Activated naive CD8-positive, alpha-beta T cell treated with anti-CD3 and anti-CD28 coated beads, Interleukin-2, amount 10 ng/mL, durations not matched to agents 7 days and 5 days (primary cell): ENCODE results near the gene KIAA0319L. TPM values are rescaled to one million over a fixed set of nuclear protein-coding genes. Genes with fewer than 3 reads are reported as not detected.

ENCODE experiments used
- ATAC-seq: fragments of 150-1000 bp; cut with Tn5 transposase; one replicate; pipeline ENCODE4 v1.10.0; 2021; ENCODE audit warnings: low read depth, moderate library complexity
- POLR2A ChIA-PET: fragments of 350-600 bp; sonication (Branson Sonifier 250); formaldehyde crosslinking; loops from one replicate; lab custom pipeline; 2021; ENCODE audit warnings: antibody characterized with exemption; lab: Charles Lee
- DNase-seq: peaks from one replicate; pipeline ENCODE4 v3.0.0; 2021
- H3K27ac Mint-ChIP-seq: one replicate; pipeline ENCODE4 v1.8.0; 2022; ENCODE audit warnings: mild to moderate bottlenecking, mixed read lengths
- H3K27me3 Mint-ChIP-seq: one replicate; pipeline ENCODE4 v1.8.0; 2022; ENCODE audit warnings: mild to moderate bottlenecking, moderate library complexity, mixed read lengths
- H3K36me3 Mint-ChIP-seq: one replicate; pipeline ENCODE4 v1.8.0; 2021; ENCODE audit warnings: mild to moderate bottlenecking, mixed read lengths
- H3K4me1 Mint-ChIP-seq: one replicate; pipeline ENCODE4 v1.8.0; 2021; ENCODE audit warnings: mixed read lengths
- H3K4me3 Mint-ChIP-seq: one replicate; pipeline ENCODE4 v1.8.0; 2022; ENCODE audit warnings: mild to moderate bottlenecking, moderate library complexity, mixed read lengths
- H3K9me3 Mint-ChIP-seq: one replicate; pipeline ENCODE4 v1.8.0; 2021; ENCODE audit warnings: mixed read lengths
- total RNA-seq, 2 experiments: library from RNA; stranded (reverse); gene quantifications; one replicate each; pipeline ENCODE4 v1.2.3, GENCODE V29; 2021

The KIAA0319L gene
- 10 to 100 TPM; 49.8 to 51.8 TPM for total RNA-seq

GRCh38 chr1:35557118-35557610, at the start of gene KIAA0319L:
KIAA0319L (minus strand) TSS chr1:35557403; CDS start chr1:35554491, 2,912 bp downstream.
- no peaks in the 10 kb centered on the region for H3K9me3 Mint-ChIP-seq
- peak; percentile 81 for ATAC-seq
- H3K4me1 Mint-ChIP-seq = peaks cover 33% of the 10 kb centered on the region
- H3K27ac Mint-ChIP-seq = peak within 1 kb of the TSS; percentile 96
- no peak for DNase-seq
- POLR2A ChIA-PET = interaction anchor here (0.5 to 2.3 kb wide), 14 partner anchors 8 to 698 kb away, joined by 3 to 21 read pairs (median 4); partner anchors contain the start of genes CLSPN and SMIM12
- peaks cover 14% of the 10 kb centered on the region for H3K36me3 Mint-ChIP-seq
- peak within 1 kb of the TSS; percentile 92 for H3K4me3 Mint-ChIP-seq
- H3K27me3 Mint-ChIP-seq = no peaks in the 10 kb centered on the region

- Mint-ChIP-seq H3K4me3 (no peak overlapping the region), H3K9me3 (no peaks in the 10 kb centered on the region), H3K27me3 (no peaks in the 10 kb centered on the region), H3K27ac (peak overlapping the region; percentile 5), H3K4me1 (peaks cover 8% of the 10 kb centered on the region), H3K36me3 (peaks cover 32% of the 10 kb centered on the region)
- no peak for DNase-seq
- POLR2A ChIA-PET = no interaction called here
- no peak for ATAC-seq
These were observed 48.6 kb upstream of the KIAA0319L start for GRCh38 chr1:35605867-35606182.

- POLR2A ChIA-PET = interaction anchor here (1.1 kb wide), 1 partner anchor 28 kb away, joined by 4 read pairs; no protein-coding TSS in a partner anchor
- ATAC-seq (no peak), DNase-seq (no peak)
- no peaks in the 10 kb centered on the region for H3K27me3 Mint-ChIP-seq
- H3K27ac Mint-ChIP-seq = no peak overlapping the region
- H3K9me3 Mint-ChIP-seq = no peaks in the 10 kb centered on the region
- H3K4me3 Mint-ChIP-seq = no peak overlapping the region
- H3K36me3 Mint-ChIP-seq = peaks cover 29% of the 10 kb centered on the region
- H3K4me1 Mint-ChIP-seq = peaks cover 8% of the 10 kb centered on the region
These were observed 48.1 kb upstream of the KIAA0319L start for GRCh38 chr1:35605071-35605866.

- H3K27me3 Mint-ChIP-seq = no peaks in the 10 kb centered on the region
- ATAC-seq = no peak
- H3K4me1 Mint-ChIP-seq = peaks cover 8% of the 10 kb centered on the region
- H3K36me3 Mint-ChIP-seq = peaks cover 22% of the 10 kb centered on the region
- H3K4me3 Mint-ChIP-seq = no peak overlapping the region
- POLR2A ChIA-PET = interaction anchor here (0.6 kb wide), 1 partner anchor 1518 kb away, joined by 5 read pairs; no protein-coding TSS in a partner anchor
- H3K9me3 Mint-ChIP-seq = no peaks in the 10 kb centered on the region
- DNase-seq = no peak
- H3K27ac Mint-ChIP-seq = peak overlapping the region; percentile 26
These were observed 46.7 kb upstream of the KIAA0319L start for GRCh38 chr1:35603941-35604340.

DNA sequence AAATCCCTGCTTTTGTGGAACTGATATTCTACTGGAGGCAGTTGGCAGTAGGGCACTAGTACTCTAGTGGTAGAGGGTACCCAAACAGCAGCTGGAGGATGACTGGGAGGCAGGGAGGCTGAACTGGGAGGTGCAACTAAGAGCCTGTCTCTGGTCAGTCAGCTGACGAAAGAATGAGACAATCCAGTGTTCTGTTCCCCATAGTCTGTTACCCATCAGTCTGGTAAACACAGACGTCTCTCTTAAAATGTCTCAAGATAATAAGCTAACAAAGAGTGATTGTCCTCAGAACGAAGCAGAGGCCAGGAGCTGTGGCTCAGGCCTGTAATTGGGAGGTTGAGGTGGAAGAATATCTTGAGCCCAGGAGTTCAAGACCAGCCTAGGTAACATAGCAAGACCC, 46.3 kb upstream of the KIAA0319L start:
- Mint-ChIP-seq H3K9me3 (no peaks in the 10 kb centered on the region), H3K36me3 (peaks cover 21% of the 10 kb centered on the region), H3K27me3 (no peaks in the 10 kb centered on the region), H3K4me3 (no peak overlapping the region), H3K4me1 (peaks cover 8% of the 10 kb centered on the region), H3K27ac (no peak overlapping the region)
- ATAC-seq = no peak
- POLR2A ChIA-PET = interaction anchor here (0.6 kb wide), 1 partner anchor 1518 kb away, joined by 5 read pairs; no protein-coding TSS in a partner anchor
- DNase-seq = no peak

DNA sequence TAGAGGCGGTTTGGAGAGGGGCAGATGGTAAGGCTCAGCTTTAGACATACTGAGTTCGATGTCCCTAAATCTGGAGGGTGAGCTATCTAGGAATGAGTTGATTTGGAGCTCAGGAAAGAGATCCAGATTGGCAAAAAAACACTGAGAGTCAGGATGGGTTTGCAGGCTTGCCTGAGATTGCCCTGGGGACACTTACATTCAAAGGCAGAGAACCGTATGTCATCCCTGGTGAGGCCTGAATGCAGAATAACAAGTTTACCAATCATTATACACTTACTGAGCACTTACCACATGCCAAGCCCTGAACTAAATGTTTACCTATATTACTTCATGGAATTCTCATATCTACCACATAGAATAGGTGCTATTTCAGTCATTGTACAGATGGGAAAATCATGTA, 43.4 kb upstream of the KIAA0319L start:
- POLR2A ChIA-PET = no interaction called here
- H3K36me3 Mint-ChIP-seq = peaks cover 14% of the 10 kb centered on the region
- no peak overlapping the region for H3K4me3 Mint-ChIP-seq
- no peak for ATAC-seq
- no peak for DNase-seq
- no peaks in the 10 kb centered on the region for H3K4me1 Mint-ChIP-seq
- no peaks in the 10 kb centered on the region for H3K9me3 Mint-ChIP-seq
- no peak overlapping the region for H3K27ac Mint-ChIP-seq
- H3K27me3 Mint-ChIP-seq = no peaks in the 10 kb centered on the region

DNA sequence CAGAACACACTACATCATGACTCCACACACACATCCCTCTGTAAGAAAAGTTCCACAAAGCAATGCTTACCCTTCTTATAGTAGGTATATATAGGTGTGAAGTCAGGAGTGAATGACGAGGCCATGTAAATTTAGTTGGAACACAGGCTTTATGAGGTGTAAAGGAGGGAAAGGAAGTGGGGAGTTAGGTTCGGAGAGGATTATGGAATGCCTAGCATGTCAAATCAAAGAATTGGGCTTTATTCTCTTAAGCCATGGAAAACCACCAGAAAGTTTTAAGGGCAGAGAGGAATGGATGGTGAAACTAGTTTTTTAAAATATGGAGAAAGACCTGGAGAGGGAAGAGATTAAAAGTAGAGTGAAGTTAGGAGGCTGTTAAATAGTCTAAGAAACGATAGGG, 42.2 kb upstream of the KIAA0319L start:
- Mint-ChIP-seq H3K27me3 (no peaks in the 10 kb centered on the region), H3K27ac (peak overlapping the region; percentile 8), H3K4me1 (no peaks in the 10 kb centered on the region), H3K9me3 (no peaks in the 10 kb centered on the region), H3K4me3 (no peak overlapping the region), H3K36me3 (peaks cover 7% of the 10 kb centered on the region)
- no peak for ATAC-seq
- POLR2A ChIA-PET = interaction anchor here (0.6 kb wide), 1 partner anchor 147 kb away, joined by 3 read pairs; no protein-coding TSS in a partner anchor
- DNase-seq = no peak

DNA sequence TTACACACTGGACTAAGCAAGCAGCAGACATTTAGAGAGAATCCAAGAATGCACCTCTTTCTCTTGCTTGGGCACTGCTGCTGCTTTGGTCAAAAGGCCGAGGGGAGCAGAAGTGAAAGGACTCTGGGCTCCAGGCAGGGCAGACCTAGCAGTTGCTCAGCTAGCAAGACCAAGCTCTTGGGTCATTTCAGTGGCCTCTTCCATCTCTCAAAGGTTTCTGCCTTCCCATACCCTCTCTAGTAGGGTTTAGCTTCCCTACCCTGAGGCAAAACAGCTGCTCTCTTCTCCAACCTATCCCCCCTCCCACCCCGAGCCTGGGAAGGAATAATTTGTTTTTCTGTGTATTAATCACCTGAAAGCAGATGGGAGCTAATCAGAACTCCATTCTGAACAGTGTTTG, 41.7 kb upstream of the KIAA0319L start:
- POLR2A ChIA-PET = interaction anchor here (0.6 kb wide), 1 partner anchor 147 kb away, joined by 3 read pairs; no protein-coding TSS in a partner anchor
- no peak overlapping the region for H3K27ac Mint-ChIP-seq
- no peaks in the 10 kb centered on the region for H3K9me3 Mint-ChIP-seq
- H3K4me1 Mint-ChIP-seq = peaks cover 3% of the 10 kb centered on the region
- H3K4me3 Mint-ChIP-seq = no peak overlapping the region
- peaks cover 7% of the 10 kb centered on the region for H3K36me3 Mint-ChIP-seq
- ATAC-seq (no peak), DNase-seq (no peak)
- no peaks in the 10 kb centered on the region for H3K27me3 Mint-ChIP-seq

- no peak overlapping the region for H3K4me3 Mint-ChIP-seq
- H3K36me3 Mint-ChIP-seq = peaks cover 4% of the 10 kb centered on the region
- DNase-seq (no peak), ATAC-seq (no peak)
- no peaks in the 10 kb centered on the region for H3K9me3 Mint-ChIP-seq
- no peaks in the 10 kb centered on the region for H3K27me3 Mint-ChIP-seq
- H3K27ac Mint-ChIP-seq = no peak overlapping the region
- POLR2A ChIA-PET = no interaction called here
- peaks cover 10% of the 10 kb centered on the region for H3K4me1 Mint-ChIP-seq
These were observed 40.7 kb upstream of the KIAA0319L start for GRCh38 chr1:35597870-35598269.

- POLR2A ChIA-PET = interaction anchor here (0.7 kb wide), 1 partner anchor 13 kb away, joined by 3 read pairs; no protein-coding TSS in a partner anchor
- DNase-seq (no peak), ATAC-seq (no peak)
- H3K4me1 Mint-ChIP-seq = peaks cover 12% of the 10 kb centered on the region
- H3K9me3 Mint-ChIP-seq = no peaks in the 10 kb centered on the region
- peaks cover 7% of the 10 kb centered on the region for H3K36me3 Mint-ChIP-seq
- no peaks in the 10 kb centered on the region for H3K27me3 Mint-ChIP-seq
- no peak overlapping the region for H3K27ac Mint-ChIP-seq
- H3K4me3 Mint-ChIP-seq = no peak overlapping the region
These were observed 38.5 kb upstream of the KIAA0319L start for GRCh38 chr1:35595684-35596083.

GRCh38 chr1:35594005-35594760, 37.0 kb upstream of the KIAA0319L start:
- Mint-ChIP-seq H3K4me3 (no peak overlapping the region), H3K27ac (no peak overlapping the region), H3K4me1 (peaks cover 12% of the 10 kb centered on the region), H3K9me3 (no peaks in the 10 kb centered on the region), H3K36me3 (peaks cover 7% of the 10 kb centered on the region), H3K27me3 (no peaks in the 10 kb centered on the region)
- no peak for ATAC-seq
- DNase-seq = no peak
- POLR2A ChIA-PET = no interaction called here

- Mint-ChIP-seq H3K27me3 (no peaks in the 10 kb centered on the region), H3K4me3 (peak overlapping the region; percentile 19), H3K9me3 (no peaks in the 10 kb centered on the region), H3K27ac (peak overlapping the region; percentile 57), H3K36me3 (peaks cover 7% of the 10 kb centered on the region), H3K4me1 (peaks cover 14% of the 10 kb centered on the region)
- POLR2A ChIA-PET = no interaction called here
- DNase-seq = no peak
- peak; percentile 71 for ATAC-seq
These were observed 36.0 kb upstream of the KIAA0319L start for GRCh38 chr1:35592991-35593769.

DNA sequence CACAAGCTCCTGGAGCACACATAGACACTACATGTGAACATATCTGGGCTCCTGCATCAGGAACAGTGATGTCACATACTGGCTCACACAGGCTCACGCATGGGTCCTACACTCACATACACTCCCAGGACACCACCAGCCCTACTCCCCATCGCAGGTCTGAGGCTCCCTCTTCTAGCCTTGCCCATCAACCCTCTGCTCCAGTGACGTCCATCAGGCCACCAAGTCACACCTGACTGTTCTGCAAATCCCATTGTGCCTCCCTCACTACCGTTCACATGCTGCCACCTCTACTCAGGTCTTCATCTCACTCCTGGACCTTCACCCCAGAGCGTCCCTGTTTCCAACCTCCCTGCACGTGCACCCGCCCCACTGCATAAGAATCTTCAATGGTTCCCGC, 34.0 kb upstream of the KIAA0319L start:
- peaks cover 14% of the 10 kb centered on the region for H3K4me1 Mint-ChIP-seq
- no peaks in the 10 kb centered on the region for H3K27me3 Mint-ChIP-seq
- no peaks in the 10 kb centered on the region for H3K9me3 Mint-ChIP-seq
- POLR2A ChIA-PET = no interaction called here
- no peak overlapping the region for H3K27ac Mint-ChIP-seq
- DNase-seq = no peak
- ATAC-seq = no peak
- no peak overlapping the region for H3K4me3 Mint-ChIP-seq
- peaks cover 4% of the 10 kb centered on the region for H3K36me3 Mint-ChIP-seq
